ENCODE data around the gene CALML3. TPM values are rescaled to one million over a fixed set of nuclear protein-coding genes. Genes with fewer than 3 reads are reported as not detected.

The CALML3 gene
- total and polyA plus RNA-seq, 11 donors: 0.03 TPM; not detected in 10

GRCh38 chr10:5488272-5489161 is 36.2 kb upstream of the CALML3 start:
- DNase-seq (no peak), ATAC-seq (peak in 2 of 4 donors; percentile 36 to 44)
- no peak overlapping the region for H3K4me3 ChIP-seq
- no peak for TF ChIP-seq CTCF (IDR thresholded peaks at IDR 0.05)
- no peak for TF ChIP-seq POLR2A (IDR thresholded peaks at IDR 0.05)
- WGBS, 4 donors: 84 to 91% (median 88%) methylated on average over 23 to 27 of the region's 27 CpGs
- intact Hi-C loops (cut with DNase I): no loop called here
- no peak overlapping the region for H3K27ac ChIP-seq
- H3K27me3 ChIP-seq: peaks cover 0 to 6% (median 0%) of the 10 kb centered on the region in 9 donors
- H3K9me3 ChIP-seq: peaks cover 0 to 9% (median 0%) of the 10 kb centered on the region in 12 donors
- H3K4me1 ChIP-seq: no peaks in the 10 kb centered on the region
- no peaks in the 10 kb centered on the region for H3K36me3 ChIP-seq

- H3K4me3 ChIP-seq: no peak overlapping the region
- no peaks in the 10 kb centered on the region for H3K36me3 ChIP-seq
- H3K4me1 ChIP-seq: no peaks in the 10 kb centered on the region
- TF ChIP-seq POLR2A (IDR thresholded peaks at IDR 0.05) (no peak), CTCF (IDR thresholded peaks at IDR 0.05) (no peak)
- intact Hi-C loops (cut with DNase I): no loop called here
- no peak for DNase-seq
- no peak for ATAC-seq
- WGBS, 4 donors: 91 to 95% (median 93%) methylated on average over 4 of the region's 4 CpGs
- peaks cover 0 to 6% (median 0%) of the 10 kb centered on the region in 9 donors for H3K27me3 ChIP-seq
- H3K27ac ChIP-seq: no peak overlapping the region
- peaks cover 0 to 9% (median 0%) of the 10 kb centered on the region in 12 donors for H3K9me3 ChIP-seq
Observed at GRCh38 chr10:5490032-5490431, 34.7 kb upstream of the CALML3 start.

DNA sequence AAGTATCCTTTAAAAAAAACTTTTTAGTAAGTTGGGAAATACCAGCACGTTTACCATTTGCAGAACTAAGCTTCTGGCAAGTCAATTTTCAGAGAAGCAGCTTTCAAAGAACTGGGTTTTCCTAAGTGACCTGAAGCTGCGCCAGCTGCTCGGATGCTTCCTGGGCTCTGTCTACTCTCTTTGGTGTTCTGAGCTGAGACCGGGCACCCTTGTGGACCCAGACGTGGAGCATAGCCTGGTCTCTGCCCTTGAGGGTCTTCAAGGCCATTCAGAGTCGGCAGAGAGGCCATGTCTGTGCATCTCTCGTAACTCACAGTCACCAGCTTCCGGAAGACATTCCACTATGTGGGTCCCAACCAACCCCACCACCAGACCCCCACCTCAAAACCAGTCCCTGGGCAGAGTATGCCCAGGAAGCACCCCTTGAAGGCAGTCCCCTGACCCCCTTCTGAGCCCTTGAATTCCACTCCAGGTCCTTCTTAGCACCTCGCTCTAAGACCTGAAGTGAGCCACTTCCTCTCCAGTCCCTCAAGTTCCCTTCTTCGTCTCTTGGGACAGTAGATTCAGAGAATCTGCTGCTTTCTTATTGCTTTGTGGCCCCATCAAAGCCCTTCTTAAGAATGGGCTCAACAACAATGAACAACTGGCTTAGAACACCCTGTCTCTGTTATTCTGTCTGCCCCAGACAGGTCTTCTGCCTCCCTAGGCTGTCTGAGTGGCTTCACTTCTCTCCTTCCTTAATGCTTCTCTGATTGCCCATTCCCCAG is 33.9 kb upstream of the CALML3 start:
- Histone ChIP-seq H3K27me3 (peaks cover 0 to 6% (median 0%) of the 10 kb centered on the region in 9 donors), H3K9me3 (peaks cover 0 to 9% (median 0%) of the 10 kb centered on the region in 12 donors), H3K36me3 (no peaks in the 10 kb centered on the region), H3K4me3 (no peak overlapping the region), H3K4me1 (no peaks in the 10 kb centered on the region), H3K27ac (no peak overlapping the region)
- DNase-seq: no peak
- WGBS, 4 donors: 86 to 91% (median 89%) methylated on average over 10 of the region's 10 CpGs
- no peak for ATAC-seq
- TF ChIP-seq POLR2A (IDR thresholded peaks at IDR 0.05) (no peak), CTCF (IDR thresholded peaks at IDR 0.05) (no peak)
- intact Hi-C loops (cut with DNase I): no loop called here

DNA sequence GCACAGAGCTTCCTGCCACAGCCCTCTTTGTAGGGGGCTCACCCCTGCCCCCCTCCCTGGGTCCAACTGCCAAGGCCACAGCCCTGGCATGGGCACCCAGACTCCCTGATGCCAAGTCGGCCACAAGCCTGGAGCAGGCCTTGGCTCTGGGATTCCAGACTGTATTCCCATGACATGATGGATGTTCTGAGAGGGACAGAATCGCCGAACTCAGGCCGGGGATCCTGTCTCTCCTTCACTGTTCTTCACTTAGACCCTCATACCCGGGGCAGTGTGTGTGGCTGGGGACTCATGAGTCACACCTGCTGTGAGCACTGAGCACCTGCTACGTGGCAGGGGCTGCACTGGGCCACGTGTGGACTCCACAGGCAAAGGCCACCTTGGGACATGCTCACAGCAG is 33.3 kb upstream of the CALML3 start:
- Histone ChIP-seq H3K4me3 (no peak overlapping the region), H3K9me3 (peaks cover 0 to 9% (median 0%) of the 10 kb centered on the region in 12 donors), H3K36me3 (no peaks in the 10 kb centered on the region), H3K27ac (no peak overlapping the region), H3K4me1 (no peaks in the 10 kb centered on the region), H3K27me3 (peaks cover 0 to under 1% (median 0%) of the 10 kb centered on the region in 9 donors)
- TF ChIP-seq POLR2A (IDR thresholded peaks at IDR 0.05): no peak
- TF ChIP-seq CTCF (IDR thresholded peaks at IDR 0.05): no peak
- intact Hi-C loops (cut with DNase I): no loop called here
- DNase-seq (no peak), ATAC-seq (no peak)
- WGBS, 4 donors: 85 to 97% (median 93%) methylated on average over 7 of the region's 7 CpGs
